H1 (cell line): Measurements from ENCODE around the gene GMNN. TPM values are rescaled to one million over a fixed set of nuclear protein-coding genes. Genes with fewer than 3 reads are reported as not detected.

Source experiments
- CTCF ChIA-PET: fragments of 300-600 bp; sonication (Branson Sonifier 250); formaldehyde crosslinking; loops from one replicate; lab custom pipeline; 2021; ENCODE audit not compliant: partially characterized antibody; lab: Charles Lee
- POLR2A ChIA-PET: fragments of 300-600 bp; sonication (Branson Sonifier 250); formaldehyde crosslinking; loops from one replicate; lab custom pipeline; 2021; ENCODE audit warnings: inconsistent platforms; ENCODE audit not compliant: partially characterized antibody; lab: Charles Lee
- DNase-seq, 2 experiments: peaks; one replicate each; pipeline versions ENCODE4 v3.0.0 to v3.0.0-alpha.2; 2010 to 2022; ENCODE audit warnings: low spot score in 2 of 2, low read depth in 1 of 2, mixed read lengths in 1 of 2
- FAIRE-seq: peaks from 2 replicates; lab custom pipeline; 2011; peaks lifted over from hg19 to GRCh38; lab: Jason Lieb, UNC
- H2AFZ ChIP-seq: 2 replicates; pipeline ENCODE4 v1.8.1; 2012; ENCODE audit warnings: low read length, inconsistent platforms
- H2AK5ac ChIP-seq: 2 replicates; pipeline ENCODE4 v1.6.1; 2013; ENCODE audit warnings: low read depth, low read length
- H2BK120ac ChIP-seq: replicated peaks from 2 replicates; pipeline ENCODE3; 2013; ENCODE audit warnings: low read depth, low read length, inconsistent platforms
- H2BK12ac ChIP-seq: 2 replicates; pipeline ENCODE4 v1.6.1; 2013; ENCODE audit warnings: low read depth, low read length
- H2BK15ac ChIP-seq: 2 replicates; pipeline ENCODE4 v1.6.1; 2013; ENCODE audit warnings: low read length
- H2BK20ac ChIP-seq: 2 replicates; pipeline ENCODE4 v1.6.1; 2013; ENCODE audit warnings: low read length
- H2BK5ac ChIP-seq: 2 replicates; pipeline ENCODE4 v1.6.1; 2013; ENCODE audit warnings: low read depth, low read length
- H3K14ac ChIP-seq: 2 replicates; pipeline ENCODE4 v1.6.1; 2013; ENCODE audit warnings: inconsistent platforms; ENCODE audit not compliant: insufficient read length
- H3K18ac ChIP-seq: 2 replicates; pipeline ENCODE4 v1.6.1; 2013; ENCODE audit warnings: low read length; ENCODE audit errors: extremely low read depth
- H3K23ac ChIP-seq: 2 replicates; pipeline ENCODE4 v1.6.1; 2013; ENCODE audit warnings: inconsistent platforms; ENCODE audit not compliant: insufficient read length
- H3K23me2 ChIP-seq: 2 replicates; pipeline ENCODE4 v1.6.1; 2013; ENCODE audit warnings: low read depth, low read length
- H3K27ac ChIP-seq: 2 replicates; pipeline ENCODE4 v1.6.1; 2011; ENCODE audit warnings: low read depth, low read length, inconsistent platforms
- H3K27me3 ChIP-seq, 4 experiments: replicated peaks in 1 of 4; 1 replicate in 1 of 4; 2 replicates in 3 of 4; pipeline versions ENCODE4 v1.6.1 to v1.8.1; 2011 to 2013; ENCODE audit warnings: low read length in 3 of 4, mild to moderate bottlenecking in 3 of 4, inconsistent platforms in 2 of 4, mixed read lengths in 2 of 4, moderate library complexity in 1 of 4; ENCODE audit not compliant: control insufficient read depth in 3 of 4, insufficient read depth in 3 of 4; ENCODE audit errors: extremely low read depth in 1 of 4
- H3K36me3 ChIP-seq, 4 experiments: 2 replicates each; pipeline versions ENCODE4 v1.6.1 to v1.8.1; 2011 to 2013; ENCODE audit warnings: mild to moderate bottlenecking in 4 of 4, low read length in 3 of 4, moderate library complexity in 2 of 4, control low read depth in 1 of 4, inconsistent platforms in 1 of 4; ENCODE audit not compliant: insufficient read depth in 4 of 4, control insufficient read depth in 2 of 4
- H3K4ac ChIP-seq: replicated peaks from 2 replicates; pipeline ENCODE3; 2013; ENCODE audit warnings: low read length, low read depth, mixed read lengths, inconsistent platforms; ENCODE audit not compliant: insufficient read length
- H3K4me1 ChIP-seq, 4 experiments: replicated peaks in 1 of 4; 1 replicate in 1 of 4; 2 replicates in 3 of 4; pipeline versions ENCODE4 v1.6.1 to v1.8.1; 2011 to 2013; ENCODE audit warnings: low read length in 3 of 4, inconsistent platforms in 2 of 4, mixed read lengths in 1 of 4; ENCODE audit not compliant: insufficient read depth in 4 of 4, control insufficient read depth in 3 of 4
- H3K4me2 ChIP-seq, 2 experiments: 2 replicates each; pipeline versions ENCODE4 v1.6.1 to v1.8.1; 2011 to 2013; ENCODE audit warnings: low read depth in 2 of 2, low read length in 2 of 2, control low read depth in 1 of 2, inconsistent platforms in 1 of 2, mild to moderate bottlenecking in 1 of 2; ENCODE audit not compliant: insufficient read depth in 1 of 2
- H3K4me3 ChIP-seq, 4 experiments: fragments of 200-600, 300-600 bp in 1 of 4; sonication (generic), shearing (Covaris generic), sonication (Bioruptor Twin) in 1 of 4; 2 replicates each; pipeline versions ENCODE4 v1.5.1 to v1.8.1; 2011 to 2016; ENCODE audit warnings: low read length in 4 of 4, low read depth in 3 of 4, control low read depth in 2 of 4, inconsistent platforms in 2 of 4, mild to moderate bottlenecking in 2 of 4, mixed read lengths in 1 of 4, moderate library complexity in 1 of 4; ENCODE audit not compliant: insufficient read depth in 2 of 4; ENCODE audit errors: extremely low read depth in 1 of 4
- H3K56ac ChIP-seq: replicated peaks from 2 replicates; pipeline ENCODE3; 2013; ENCODE audit warnings: low read depth, mild to moderate bottlenecking, mixed read lengths, low read length, inconsistent platforms; ENCODE audit not compliant: insufficient read length
- H3K79me1 ChIP-seq: 2 replicates; pipeline ENCODE4 v1.6.1; 2013; ENCODE audit warnings: low read depth, low read length, control low read depth
- H3K79me2 ChIP-seq, 2 experiments: 2 replicates each; pipeline versions ENCODE4 v1.6.1 to v1.8.1; 2012 to 2013; ENCODE audit warnings: low read length in 2 of 2, mild to moderate bottlenecking in 2 of 2, inconsistent platforms in 1 of 2; ENCODE audit not compliant: insufficient read depth in 2 of 2, control insufficient read depth in 1 of 2
- H3K9ac ChIP-seq, 4 experiments: replicated peaks in 1 of 4; 1 replicate in 1 of 4; 2 replicates in 3 of 4; pipeline versions ENCODE4 v1.6.1 to v1.8.1; 2011 to 2013; ENCODE audit warnings: low read depth in 3 of 4, low read length in 3 of 4, control low read depth in 2 of 4, mild to moderate bottlenecking in 2 of 4, moderate library complexity in 2 of 4, inconsistent platforms in 1 of 4; ENCODE audit errors: extremely low read depth in 1 of 4
- H3K9me3 ChIP-seq, 2 experiments: 2 replicates each; pipeline versions ENCODE4 v1.6.1 to v1.8.1; 2012 to 2013; ENCODE audit warnings: mild to moderate bottlenecking in 2 of 2, moderate library complexity in 2 of 2, control low read depth in 1 of 2, inconsistent platforms in 1 of 2, low read depth in 1 of 2, low read length in 1 of 2, mixed read lengths in 1 of 2; ENCODE audit not compliant: insufficient read depth in 2 of 2
- H4K20me1 ChIP-seq, 2 experiments: replicated peaks in 1 of 2; 2 replicates each; pipeline versions ENCODE3 to v1.8.1; 2011 to 2013; ENCODE audit warnings: inconsistent platforms in 2 of 2, low read length in 2 of 2, mild to moderate bottlenecking in 1 of 2; ENCODE audit not compliant: insufficient read depth in 2 of 2, control insufficient read depth in 1 of 2
- H4K5ac ChIP-seq: 2 replicates; pipeline ENCODE4 v1.6.1; 2013; ENCODE audit warnings: low read length, low read depth, mixed read lengths, inconsistent platforms; ENCODE audit not compliant: insufficient read length
- H4K8ac ChIP-seq: 2 replicates; pipeline ENCODE4 v1.8.0; 2013; ENCODE audit warnings: mild to moderate bottlenecking, moderate library complexity, low read length, inconsistent platforms; ENCODE audit not compliant: insufficient read depth; ENCODE audit errors: extremely low read depth
- H4K91ac ChIP-seq: replicated peaks from 2 replicates; pipeline ENCODE3; 2013; ENCODE audit warnings: low read length, mixed read lengths, inconsistent platforms; ENCODE audit not compliant: insufficient read length
- ASH2L ChIP-seq: fragments of 200-600, 300-600 bp; sonication (generic); IDR thresholded peaks from one replicate; pipeline ENCODE4 v1.7.1; 2017; ENCODE audit warnings: low read length
- BACH1 ChIP-seq: IDR thresholded peaks from 2 replicates; pipeline ENCODE4 v1.6.1; 2012; ENCODE audit warnings: low read length, improper control_type of control experiment
- BCL11A ChIP-seq, 2 experiments: IDR thresholded peaks; one replicate each; pipeline ENCODE4 v1.6.1; 2011; ENCODE audit warnings: low read depth in 2 of 2, low read length in 2 of 2, mild to moderate bottlenecking in 2 of 2
- CBX8 ChIP-seq: fragments of 300-800, 300-1000 bp; sonication (generic); IDR thresholded peaks from 2 replicates; pipeline ENCODE4 v1.7.1; 2016; ENCODE audit warnings: low read depth, low read length, borderline replicate concordance
- CHD2 ChIP-seq: IDR thresholded peaks from 2 replicates; pipeline ENCODE4 v1.6.1; 2012; ENCODE audit warnings: low read length, improper control_type of control experiment
- CREB1 ChIP-seq: IDR thresholded peaks from 2 replicates; pipeline ENCODE4 v1.6.1; 2012; ENCODE audit warnings: inconsistent platforms
- HDAC2 ChIP-seq, 2 experiments: fragments of 300-600 bp in 1 of 2; sonication (generic) in 1 of 2; IDR thresholded peaks; 2 replicates each; pipeline ENCODE4 v1.6.1; 2011 to 2012; ENCODE audit warnings: low read depth in 2 of 2, low read length in 2 of 2, mild to moderate bottlenecking in 2 of 2, moderate library complexity in 2 of 2, borderline replicate concordance in 1 of 2, inconsistent platforms in 1 of 2
- HDAC6 ChIP-seq: IDR thresholded peaks from one replicate; pipeline ENCODE4 v1.7.1; 2012; ENCODE audit warnings: low read depth, mild to moderate bottlenecking, inconsistent platforms, low read length, moderate library complexity
- NANOG ChIP-seq: IDR thresholded peaks from 2 replicates; pipeline ENCODE4 v1.6.1; 2011; ENCODE audit warnings: low read length, low read depth, mild to moderate bottlenecking, inconsistent platforms; ENCODE audit not compliant: insufficient read depth, poor library complexity, severe bottlenecking
- NRF1 ChIP-seq: IDR thresholded peaks from 2 replicates; pipeline ENCODE4 v1.6.1; 2011; ENCODE audit warnings: mild to moderate bottlenecking, low read depth, low read length, improper control_type of control experiment
- RAD21 ChIP-seq, 2 experiments: IDR thresholded peaks in 1 of 2; conservative IDR thresholded peaks in 1 of 2; 2 replicates each; pipeline ENCODE4 v1.6.1; 2011; ENCODE audit warnings: low read depth in 2 of 2, low read length in 2 of 2, improper control_type of control experiment in 1 of 2, inconsistent platforms in 1 of 2, mild to moderate bottlenecking in 1 of 2, moderate library complexity in 1 of 2
- SIX5 ChIP-seq: IDR thresholded peaks from 2 replicates; pipeline ENCODE4 v1.6.1; 2011; ENCODE audit warnings: mild to moderate bottlenecking, low read depth, low read length
- SP4 ChIP-seq: IDR thresholded peaks from 2 replicates; pipeline ENCODE4 v1.6.1; 2012; ENCODE audit warnings: low read length, inconsistent platforms
- SRF ChIP-seq: IDR thresholded peaks from 2 replicates; pipeline ENCODE4 v1.6.1; 2011; ENCODE audit warnings: mild to moderate bottlenecking, low read depth, low read length, moderate library complexity
- TAF1 ChIP-seq: IDR thresholded peaks from 2 replicates; pipeline ENCODE4 v1.6.1; 2011; ENCODE audit warnings: mild to moderate bottlenecking, low read depth, low read length
- TEAD4 ChIP-seq: IDR thresholded peaks from 2 replicates; pipeline ENCODE4 v1.6.1; 2012; ENCODE audit warnings: low read depth, low read length, inconsistent platforms, mixed read lengths
- ZNF274 ChIP-seq: IDR thresholded peaks from 2 replicates; pipeline ENCODE4 v1.7.0; 2012; ENCODE audit warnings: low read length, borderline replicate concordance; ENCODE audit errors: extremely low read depth
- polyA plus RNA-seq, 7 experiments: library from polyadenylated mRNA; depleted of rRNA in 3 of 7; stranded (reverse) in 5 of 7; unstranded in 2 of 7; fragments of >200 nt in 5 of 7; fragments of 200-250 nt in 2 of 7; gene quantifications; 1 replicate in 5 of 7; 2 replicates in 1 of 7; 4 replicates in 1 of 7; pipeline versions ENCODE4 v1.2.1 to v1.2.3, GENCODE V29; 2011 to 2013; ENCODE audit warnings: missing spikeins in 2 of 7, mixed read lengths in 2 of 7
- total RNA-seq: library from RNA; stranded (reverse); fragmentation: NEBNext Ultra II Directional; extraction: Animal tissue kit (Norgen Biotek cat#: 25700); gene quantifications from 2 replicates; pipeline ENCODE4 v1.2.1, GENCODE V29; 2021

The GMNN gene
- total and polyA plus RNA-seq, 2 of the 8 experiments (the other 6 are each of a cell fraction or from before 2014, with no cell fraction given), result 65.9 to 101 TPM

DNA sequence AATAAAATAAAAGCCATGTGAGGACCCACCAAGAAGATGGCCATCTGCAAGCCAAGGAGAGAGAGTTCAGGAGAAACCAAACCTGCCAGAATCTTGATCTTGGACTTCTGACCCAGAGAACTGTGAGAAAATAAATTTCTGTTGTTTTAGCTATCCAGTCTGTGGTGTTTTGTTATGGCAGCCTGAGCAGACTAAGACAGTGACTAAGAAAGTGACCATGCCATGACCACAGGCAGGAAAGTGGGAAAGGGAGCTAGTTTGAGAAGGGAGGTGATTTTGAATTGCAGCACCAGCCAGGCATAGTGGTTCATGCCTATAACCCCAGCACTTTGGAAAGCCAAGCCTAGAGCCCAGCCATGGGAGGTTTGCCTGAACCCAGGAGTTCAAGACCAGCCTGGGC lies 33.9 kb upstream of the GMNN start:
- no peak overlapping the region for H3K56ac ChIP-seq
- H4K20me1 ChIP-seq, result no peaks in the 10 kb centered on the region
- no peaks in the 10 kb centered on the region for H3K4me1 ChIP-seq
- H3K79me2 ChIP-seq, result no peaks in the 10 kb centered on the region
- no peak overlapping the region for H4K5ac ChIP-seq
- no peak overlapping the region for H3K23ac ChIP-seq
- H2AFZ ChIP-seq, result no peak overlapping the region
- no peak overlapping the region for H3K27ac ChIP-seq
- H2BK12ac ChIP-seq, result no peak overlapping the region
- H3K4ac ChIP-seq, result no peak overlapping the region
- H4K91ac ChIP-seq, result no peak overlapping the region
- no peak overlapping the region for H4K8ac ChIP-seq
- H3K4me3 ChIP-seq, result no peak overlapping the region
- H3K9ac ChIP-seq, result no peak overlapping the region
- ChIA-PET POLR2A (no interaction called here), CTCF (interaction anchor here (0.5 to 0.9 kb wide), 3 partner anchors 80 to 330 kb away, joined by 3 to 4 read pairs (median 3); no protein-coding TSS in a partner anchor)
- H3K79me1 ChIP-seq, result no peaks in the 10 kb centered on the region
- no peaks in the 10 kb centered on the region for H3K23me2 ChIP-seq
- DNase-seq (no peak), FAIRE-seq (no peak)
- no peaks in the 10 kb centered on the region for H3K9me3 ChIP-seq
- no peak overlapping the region for H2BK20ac ChIP-seq
- H3K36me3 ChIP-seq, result no peaks in the 10 kb centered on the region
- no peak overlapping the region for H2BK15ac ChIP-seq
- no peaks in the 10 kb centered on the region for H3K27me3 ChIP-seq
- no peak overlapping the region for H2AK5ac ChIP-seq
- H3K18ac ChIP-seq, result no peak overlapping the region
- no peak overlapping the region for H3K4me2 ChIP-seq
- no peak overlapping the region for H2BK5ac ChIP-seq
- H3K14ac ChIP-seq, result no peak overlapping the region
- H2BK120ac ChIP-seq, result no peak overlapping the region
- TF ChIP-seq BACH1, result no peak
- no peak for TF ChIP-seq HDAC6
- no peak for TF ChIP-seq SIX5
- no peak for TF ChIP-seq TEAD4
- no peak for TF ChIP-seq SP4
- no peak for TF ChIP-seq BCL11A (IDR thresholded peaks at IDR 0.05; ENCODE audit: low read depth in 2 of 2, low read length in 2 of 2)
- no peak for TF ChIP-seq HDAC2 (IDR thresholded peaks at IDR 0.05; ENCODE audit: borderline replicate concordance in 1 of 2, low read depth in 2 of 2, low read length in 2 of 2)
- no peak for TF ChIP-seq CREB1
- TF ChIP-seq CHD2, result no peak
- no peak for TF ChIP-seq ZNF274
- TF ChIP-seq ASH2L, result no peak
- TF ChIP-seq NANOG, result no peak
- no peak for TF ChIP-seq SRF
- TF ChIP-seq RAD21 (IDR thresholded peaks at IDR 0.05 in 1 of 2, conservative IDR thresholded peaks at IDR 0.05 in 1 of 2; ENCODE audit: low read depth in 2 of 2, low read length in 2 of 2), result no peak
- no peak for TF ChIP-seq NRF1
- TF ChIP-seq CBX8, result no peak
- TF ChIP-seq TAF1, result no peak
